SH-SY5Y (cell line): Measurements from ENCODE around the gene CPLX3.

Experiments used
- GATA2 ChIP-seq: IDR thresholded peaks from 2 replicates; pipeline ENCODE4 v1.6.1; 2011; ENCODE audit warnings: mild to moderate bottlenecking, low read depth, low read length
- GATA3 ChIP-seq: IDR thresholded peaks from 2 replicates; pipeline ENCODE4 v1.6.1; 2011; ENCODE audit warnings: low read depth, mild to moderate bottlenecking, low read length, moderate library complexity

DNA sequence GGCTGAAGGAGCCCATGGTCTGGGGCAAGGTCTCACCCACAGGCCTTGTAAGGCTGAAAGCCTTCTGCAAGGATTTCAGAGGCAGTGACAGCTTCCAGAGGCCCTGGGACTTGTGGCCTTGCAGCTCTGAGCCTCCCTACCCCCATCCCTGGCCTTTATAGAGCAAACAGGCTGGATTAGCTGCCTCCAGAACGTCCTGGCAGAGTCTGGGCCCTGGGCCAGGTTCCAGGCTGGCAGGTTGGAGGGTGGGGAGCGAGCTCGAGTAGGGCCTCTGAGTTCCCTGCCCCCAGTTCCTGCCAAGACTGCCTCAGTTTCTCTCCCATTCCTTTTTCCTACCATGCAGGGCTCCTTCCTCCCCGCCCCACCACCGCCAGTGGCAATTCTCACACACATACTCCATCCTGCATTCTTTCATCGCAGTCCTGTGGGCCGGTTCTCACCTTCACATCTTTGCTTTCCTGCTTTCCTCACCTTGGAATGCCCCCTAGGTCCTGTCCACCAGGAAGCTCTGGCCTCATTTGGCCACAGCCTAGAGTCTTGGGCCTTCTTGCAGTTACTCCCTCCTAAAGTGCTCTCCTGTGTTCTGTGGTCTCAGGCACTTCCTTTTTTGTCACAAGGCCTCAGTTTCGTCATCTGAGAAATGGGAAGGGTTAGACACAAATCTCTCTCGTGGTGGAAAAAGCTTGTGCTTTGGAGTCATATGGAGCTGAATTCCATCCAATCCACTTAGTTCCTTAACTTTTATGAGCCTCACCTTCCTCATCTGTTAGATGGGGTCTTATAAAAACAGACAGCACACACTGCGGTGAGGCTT, 11.1 kb upstream of the CPLX3 start:
- TF ChIP-seq GATA2 (no peak), GATA3 (no peak)
